K562 (cell line): ENCODE measurements around the gene PIMREG. TPM values are rescaled to one million over a fixed set of nuclear protein-coding genes. Genes with fewer than 3 reads are reported as not detected.

Source experiments
- ATAC-seq: fragments of 200-7000 bp; cut with Tn5 transposase; 3 replicates; pipeline ENCODE4 v1.9.1; 2020; ENCODE audit warnings: moderate library complexity
- BruUV-seq: library from RNA; stranded (reverse); fragments of 400-500 nt; replicated peaks from 2 replicates; lab custom pipeline; 2021; lab: Mats Ljungman, UMichigan
- CTCF ChIA-PET: fragments of 300-600 bp; formaldehyde crosslinking; extraction: SDS; loops from one replicate; lab custom pipeline; 2021; ENCODE audit warnings: low intra/inter-chr PET ratio; lab: Yijun Ruan, JAX
- POLR2A ChIA-PET: fragments of 300-600, 350-650 bp; sonication (Branson Sonifier 250); formaldehyde crosslinking; extraction: SDS; loops from one replicate; lab custom pipeline; 2021; ENCODE audit warnings: antibody characterized with exemption, inconsistent platforms; lab: Yijun Ruan, JAX
- DNase-seq, 4 experiments: peaks; one replicate each; pipeline versions ENCODE4 v3.0.0 to v3.0.0-alpha.2; 2011 to 2018; ENCODE audit warnings: low spot score in 3 of 4, mixed read lengths in 3 of 4; ENCODE audit errors: extremely low read depth in 1 of 4
- FAIRE-seq: peaks from 2 replicates; lab custom pipeline; 2011; peaks lifted over from hg19 to GRCh38; lab: Jason Lieb, UNC
- H2AFZ ChIP-seq: 2 replicates; pipeline ENCODE4 v1.6.0; 2011; ENCODE audit warnings: low read depth, low read length, control low read depth, inconsistent platforms
- H3K27ac ChIP-seq: fragments of 200-600 bp; 3 replicates; pipeline ENCODE4 v1.8.0; 2011; ENCODE audit warnings: low read depth, mild to moderate bottlenecking, control low read depth, inconsistent platforms, low read length, moderate library complexity, mixed read lengths; ENCODE audit errors: extremely low read depth
- H3K27me3 ChIP-seq, 2 experiments: fragments of 300-600 bp in 1 of 2; 2 replicates in 1 of 2; 3 replicates in 1 of 2; pipeline versions ENCODE4 v1.6.0 to v1.8.0; 2011; ENCODE audit warnings: inconsistent platforms in 2 of 2, low read length in 2 of 2, mild to moderate bottlenecking in 1 of 2, mixed read lengths in 1 of 2, moderate library complexity in 1 of 2; ENCODE audit not compliant: control insufficient read depth in 2 of 2, insufficient read depth in 2 of 2
- H3K36me3 ChIP-seq: fragments of 300-600 bp; 3 replicates; pipeline ENCODE4 v1.8.0; 2011; ENCODE audit warnings: mild to moderate bottlenecking, low read length, inconsistent platforms; ENCODE audit not compliant: control insufficient read depth, insufficient read depth
- H3K4me1 ChIP-seq, 2 experiments: fragments of 200-600 bp in 1 of 2; replicated peaks in 1 of 2; 2 replicates in 1 of 2; 3 replicates in 1 of 2; pipeline versions ENCODE4 v1.5.1 to v1.8.0; 2011; ENCODE audit warnings: inconsistent platforms in 2 of 2, low read length in 2 of 2, mild to moderate bottlenecking in 1 of 2, mixed read lengths in 1 of 2, moderate library complexity in 1 of 2; ENCODE audit not compliant: control insufficient read depth in 2 of 2, insufficient read depth in 2 of 2
- H3K4me2 ChIP-seq: 2 replicates; pipeline ENCODE4 v1.6.1; 2011; ENCODE audit warnings: low read length, control low read depth, inconsistent platforms, mixed read lengths; ENCODE audit not compliant: insufficient read depth
- H3K4me3 ChIP-seq: fragments of 200-600 bp; sonication (generic), shearing (Covaris generic); 2 replicates; pipeline ENCODE4 v1.5.1; 2016; ENCODE audit warnings: control low read depth, inconsistent platforms
- H3K79me2 ChIP-seq: fragments of 200-600 bp; 3 replicates; pipeline ENCODE4 v1.8.0; 2011; ENCODE audit warnings: low read length, inconsistent platforms; ENCODE audit not compliant: control insufficient read depth, insufficient read depth
- H3K9ac ChIP-seq, 2 experiments: 2 replicates each; pipeline versions ENCODE4 v1.6.0 to v1.6.1; 2011; ENCODE audit warnings: low read depth in 2 of 2, low read length in 2 of 2, control low read depth in 1 of 2, inconsistent platforms in 1 of 2, mild to moderate bottlenecking in 1 of 2, mixed read lengths in 1 of 2; ENCODE audit not compliant: insufficient read depth in 1 of 2
- H3K9me1 ChIP-seq: one replicate; pipeline ENCODE4 v1.6.0; 2011; ENCODE audit warnings: inconsistent platforms, mild to moderate bottlenecking, low read length, moderate library complexity; ENCODE audit not compliant: control insufficient read depth, insufficient read depth
- H3K9me3 ChIP-seq: replicated peaks from 2 replicates; pipeline ENCODE4 v1.5.1; 2011; ENCODE audit warnings: low read depth, low read length, inconsistent platforms; ENCODE audit not compliant: control insufficient read depth, insufficient read depth
- H4K20me1 ChIP-seq: replicated peaks from 2 replicates; pipeline ENCODE4 v1.6.1; 2011; ENCODE audit warnings: low read length, inconsistent platforms, mixed read lengths; ENCODE audit not compliant: control insufficient read depth, insufficient read depth
- ATF1 ChIP-seq, 2 experiments: fragments of 450-650 bp in 1 of 2; IDR thresholded peaks; 2 replicates each; pipeline ENCODE4 v1.6.1; 2016; ENCODE audit warnings: missing compliant biosample characterization in 1 of 2, missing genetic modification characterization in 1 of 2
- CCAR2 ChIP-seq: fragments of 200-400 bp; formaldehyde crosslinking; IDR thresholded peaks from 2 replicates; pipeline ENCODE4 v1.6.1; 2017; ENCODE audit warnings: mild to moderate bottlenecking, low read depth, low read length
- CTBP1 ChIP-seq: fragments of 450-650 bp; IDR thresholded peaks from 2 replicates; pipeline ENCODE4 v1.6.1; 2016; ENCODE audit warnings: borderline replicate concordance
- HDAC2 ChIP-seq: fragments of 450-650 bp; IDR thresholded peaks from 2 replicates; pipeline ENCODE4 v1.6.1; 2016; ENCODE audit warnings: mild to moderate bottlenecking
- MYC ChIP-seq, 2 experiments: fragments of 250-450 bp in 1 of 2; sonication (Bioruptor Pico) in 1 of 2; IDR thresholded peaks; 2 replicates each; pipeline versions ENCODE4 v1.5.1 to v1.6.1; 2012 to 2021; ENCODE audit warnings: low read depth in 2 of 2, borderline replicate concordance in 1 of 2, improper control_type of control experiment in 1 of 2, low read length in 1 of 2, mild to moderate bottlenecking in 1 of 2, moderate library complexity in 1 of 2
- POLR2AphosphoS2 ChIP-seq: IDR thresholded peaks from 2 replicates; pipeline ENCODE4 v1.6.1; 2012; ENCODE audit warnings: low read length, improper control_type of control experiment
- RAD21 ChIP-seq, 2 experiments: fragments of 250-450 bp in 1 of 2; fragments of 450-650 bp in 1 of 2; sonication (Bioruptor Pico) in 1 of 2; formaldehyde crosslinking in 1 of 2; IDR thresholded peaks in 1 of 2; conservative IDR thresholded peaks in 1 of 2; 2 replicates each; pipeline versions ENCODE4 v1.4.0 to v1.8.0; 2020 to 2022; ENCODE audit warnings: mild to moderate bottlenecking in 2 of 2, moderate library complexity in 1 of 2
- RREB1 ChIP-seq: fragments of 250-450 bp; sonication (Bioruptor Pico); IDR thresholded peaks from 2 replicates; pipeline ENCODE4 v1.4.0; 2020
- SMARCA4 ChIP-seq: fragments of 450-650 bp; IDR thresholded peaks from 2 replicates; pipeline ENCODE4 v1.6.1; 2016
- WGBS: fragments of 100-300 bp; shearing (Covaris generic); methylation state at CpG from one replicate; pipeline ENCODE4 v1.1.6; 2016; ENCODE audit warnings: low coverage, mixed read lengths; ENCODE audit not compliant: insufficient coverage; ENCODE audit errors: missing lambda C conversion rate; 5-methylcytosine and 5-hydroxymethylcytosine counted together
- in situ Hi-C: fragments of 300-500 bp; cut with MboI; formaldehyde crosslinking; loops from 4 replicates; pipeline ENCODE4 v1.15.0; 2018; ENCODE audit warnings: inconsistent platforms, mixed read lengths
- intact Hi-C: fragments of 100-400 bp; cut with micrococcal nuclease; formaldehyde crosslinking; loops from 2 replicates; pipeline ENCODE4 v1.14.2; 2022
- polyA plus RNA-seq, 8 experiments: library from polyadenylated mRNA; depleted of rRNA in 4 of 8; stranded (reverse) in 5 of 8; unstranded in 3 of 8; fragments of >200 nt; fragmentation: Nextera tagmentation in 2 of 8; fragmentation: Illumina TruSeq in 1 of 8; extraction: Ambion mirVana in 2 of 8; extraction: Trizol in 1 of 8; gene quantifications; 2 replicates each; pipeline versions ENCODE4 v1.2.1 to v1.2.3, GENCODE V29; 2011 to 2014; ENCODE audit warnings: inconsistent platforms in 1 of 8, missing spikeins in 1 of 8
- total RNA-seq, 7 experiments: library from RNA; depleted of rRNA in 6 of 7; stranded (reverse); fragments of >200 nt in 6 of 7; fragmentation: Illumina TruSeq in 2 of 7; extraction: Trizol in 2 of 7; gene quantifications; 2 replicates each; pipeline versions ENCODE4 v1.2.1 to v1.2.3, GENCODE V29; 2011 to 2021; ENCODE audit warnings: low replicate concordance in 1 of 7
- TF ChIP-seq, protein P1 (sequence below): sonication (generic); formaldehyde crosslinking; IDR thresholded peaks from 2 replicates; pipeline ENCODE4 v1.8.0; 2022; ENCODE audit warnings: missing genetic modification reagents, mild to moderate bottlenecking, moderate library complexity, borderline replicate concordance

The PIMREG gene
- total and polyA plus RNA-seq, 9 of the 15 experiments (the other 6 are each of a cell fraction or from before 2014, with no cell fraction given): 1.1 to 16.7 (median 9.4) TPM

- in situ Hi-C loops (loop anchor here (25.0 kb wide), 1 partner anchor 710 kb away; no protein-coding TSS in a partner anchor), intact Hi-C loops (loop anchor here (5.0 to 10.0 kb wide), 2 partner anchors 827 to 1175 kb away; no protein-coding TSS in a partner anchor)
- no peak overlapping the region for H3K9ac ChIP-seq
- ChIA-PET CTCF (interaction anchor here (1.1 to 1.4 kb wide), 3 partner anchors 830 to 834 kb away, joined by 3 to 5 read pairs (median 3); no protein-coding TSS in a partner anchor), POLR2A (no interaction called here)
- H3K79me2 ChIP-seq: no peaks in the 10 kb centered on the region
- no peak overlapping the region for H3K27ac ChIP-seq
- BruUV-seq: no TSS peak
- ATAC-seq (peak; percentile 96), FAIRE-seq (peak; percentile 91), DNase-seq (peak; percentile 83 to 88 (median 86))
- no peaks in the 10 kb centered on the region for H3K36me3 ChIP-seq
- no peaks in the 10 kb centered on the region for H3K9me3 ChIP-seq
- peaks cover 2 to 37% of the 10 kb centered on the region in 2 experiments; a peak in 3 of 5 replicates for H3K27me3 ChIP-seq
- no peaks in the 10 kb centered on the region; the same call in 1 of the 2 replicates for H4K20me1 ChIP-seq
- H3K4me2 ChIP-seq: no peak overlapping the region
- no peak overlapping the region for H3K4me3 ChIP-seq
- H3K9me1 ChIP-seq: no peaks in the 10 kb centered on the region
- WGBS: 21% methylated on average over 6 of the region's 13 CpGs
- H2AFZ ChIP-seq: no peak overlapping the region
- no peaks in the 10 kb centered on the region for H3K4me1 ChIP-seq
- TF ChIP-seq RAD21 (CRISPR knock-in tag; conservative IDR thresholded peaks at IDR 0.05 in 1 of 2, IDR thresholded peaks at IDR 0.05 in 1 of 2) (peak; percentile 81 to 89), CTBP1 (peak; percentile 96), ATF1 (CRISPR knock-in tag; IDR thresholded peaks at IDR 0.05) (no peak), ATF1 (tag; IDR thresholded peaks at IDR 0.05) (peak; percentile 47), MYC (IDR thresholded peaks at IDR 0.05; ENCODE audit: low read depth, low read length) (no peak), MYC (CRISPR knock-in tag; IDR thresholded peaks at IDR 0.05; ENCODE audit: borderline replicate concordance, low read depth) (no peak), POLR2AphosphoS2 (no peak), HDAC2 (0 out of 2 replicates have a peak, but pooled peaks have one; percentile 28), SMARCA4 (no peak), RREB1 (CRISPR knock-in tag) (peak; percentile 73; the same call in 1 of the 2 replicates), CCAR2 (no peak)
- TF ChIP-seq, protein P1, sequence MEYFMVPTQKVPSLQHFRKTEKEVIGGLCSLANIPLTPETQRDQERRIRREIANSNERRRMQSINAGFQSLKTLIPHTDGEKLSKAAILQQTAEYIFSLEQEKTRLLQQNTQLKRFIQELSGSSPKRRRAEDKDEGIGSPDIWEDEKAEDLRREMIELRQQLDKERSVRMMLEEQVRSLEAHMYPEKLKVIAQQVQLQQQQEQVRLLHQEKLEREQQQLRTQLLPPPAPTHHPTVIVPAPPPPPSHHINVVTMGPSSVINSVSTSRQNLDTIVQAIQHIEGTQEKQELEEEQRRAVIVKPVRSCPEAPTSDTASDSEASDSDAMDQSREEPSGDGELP: peak; percentile 75; the same call in 1 of the 2 replicates
These were observed 22.3 kb upstream of the PIMREG start for GRCh38 chr17:6421700-6422604.
